RWPE2 (cell line): ENCODE results near the gene KRT84.

ENCODE experiments used
- ATAC-seq: fragments of 200-7000 bp; cut with Tn5 transposase; 3 replicates; pipeline ENCODE4 v1.9.1; 2021; ENCODE audit warnings: low read depth
- DNase-seq: peaks from one replicate; pipeline ENCODE4 v3.0.0-alpha.2; 2020; ENCODE audit warnings: low spot score
- H3K27ac ChIP-seq: fragments of 450-650 bp; 2 replicates; pipeline ENCODE4 v1.5.1; 2017; ENCODE audit warnings: mild to moderate bottlenecking; ENCODE audit not compliant: poor library complexity, severe bottlenecking
- H3K27me3 ChIP-seq: fragments of 250-450 bp; sonication (Bioruptor Pico); 2 replicates; pipeline ENCODE4 v1.5.1; 2021; ENCODE audit warnings: mild to moderate bottlenecking, moderate library complexity; ENCODE audit not compliant: insufficient read depth, poor library complexity, severe bottlenecking
- H3K36me3 ChIP-seq: fragments of 250-450 bp; sonication (Bioruptor Pico); 2 replicates; pipeline ENCODE4 v1.5.1; 2020; ENCODE audit warnings: low read depth, mild to moderate bottlenecking, moderate library complexity
- H3K4me1 ChIP-seq: fragments of 250-450 bp; sonication (Bioruptor Pico); 2 replicates; pipeline ENCODE4 v1.5.1; 2021; ENCODE audit warnings: mild to moderate bottlenecking, moderate library complexity; ENCODE audit not compliant: insufficient read depth, poor library complexity, severe bottlenecking
- H3K4me3 ChIP-seq: fragments of 250-450 bp; sonication (Bioruptor Pico); 2 replicates; pipeline ENCODE4 v1.5.1; 2021; ENCODE audit warnings: mild to moderate bottlenecking, moderate library complexity; ENCODE audit not compliant: severe bottlenecking
- H3K9me3 ChIP-seq: fragments of 250-450 bp; sonication (Bioruptor Pico); 2 replicates; pipeline ENCODE4 v1.5.1; 2021; ENCODE audit warnings: mild to moderate bottlenecking, moderate library complexity; ENCODE audit not compliant: severe bottlenecking
- TF ChIP-seq, protein P1 (sequence below): fragments of 450-650 bp; IDR thresholded peaks from one replicate; pipeline ENCODE4 v1.5.1; 2017; ENCODE audit warnings: mild to moderate bottlenecking, moderate library complexity; ENCODE audit not compliant: poor library complexity, severe bottlenecking

KRT84 gene

DNA sequence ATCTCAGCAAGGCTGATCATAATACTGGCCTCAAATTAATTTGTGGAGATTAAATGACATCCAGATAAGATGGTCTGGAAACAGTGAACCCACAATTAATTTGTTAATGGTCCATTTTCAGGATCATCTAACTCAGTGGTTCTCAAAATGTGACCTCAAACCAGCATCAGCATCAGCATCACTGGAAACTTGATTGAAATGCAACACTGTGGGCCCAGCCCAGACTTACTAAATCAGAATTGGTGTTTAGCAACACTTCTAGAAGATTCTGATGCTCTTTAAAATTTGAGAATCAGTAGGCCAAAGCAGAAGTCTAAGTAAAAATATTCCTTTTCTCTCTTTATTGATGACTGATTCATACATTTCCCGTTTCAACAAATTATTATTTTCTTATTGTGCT, 31.3 kb upstream of the KRT84 start:
- Histone ChIP-seq H3K9me3 (no peaks in the 10 kb centered on the region), H3K4me3 (no peak overlapping the region), H3K36me3 (no peaks in the 10 kb centered on the region), H3K4me1 (peaks cover 7% of the 10 kb centered on the region), H3K27ac (peak overlapping the region; percentile 41), H3K27me3 (no peaks in the 10 kb centered on the region)
- TF ChIP-seq, protein P1, sequence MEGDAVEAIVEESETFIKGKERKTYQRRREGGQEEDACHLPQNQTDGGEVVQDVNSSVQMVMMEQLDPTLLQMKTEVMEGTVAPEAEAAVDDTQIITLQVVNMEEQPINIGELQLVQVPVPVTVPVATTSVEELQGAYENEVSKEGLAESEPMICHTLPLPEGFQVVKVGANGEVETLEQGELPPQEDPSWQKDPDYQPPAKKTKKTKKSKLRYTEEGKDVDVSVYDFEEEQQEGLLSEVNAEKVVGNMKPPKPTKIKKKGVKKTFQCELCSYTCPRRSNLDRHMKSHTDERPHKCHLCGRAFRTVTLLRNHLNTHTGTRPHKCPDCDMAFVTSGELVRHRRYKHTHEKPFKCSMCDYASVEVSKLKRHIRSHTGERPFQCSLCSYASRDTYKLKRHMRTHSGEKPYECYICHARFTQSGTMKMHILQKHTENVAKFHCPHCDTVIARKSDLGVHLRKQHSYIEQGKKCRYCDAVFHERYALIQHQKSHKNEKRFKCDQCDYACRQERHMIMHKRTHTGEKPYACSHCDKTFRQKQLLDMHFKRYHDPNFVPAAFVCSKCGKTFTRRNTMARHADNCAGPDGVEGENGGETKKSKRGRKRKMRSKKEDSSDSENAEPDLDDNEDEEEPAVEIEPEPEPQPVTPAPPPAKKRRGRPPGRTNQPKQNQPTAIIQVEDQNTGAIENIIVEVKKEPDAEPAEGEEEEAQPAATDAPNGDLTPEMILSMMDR, result no peak
- ATAC-seq (no peak), DNase-seq (no peak)

DNA sequence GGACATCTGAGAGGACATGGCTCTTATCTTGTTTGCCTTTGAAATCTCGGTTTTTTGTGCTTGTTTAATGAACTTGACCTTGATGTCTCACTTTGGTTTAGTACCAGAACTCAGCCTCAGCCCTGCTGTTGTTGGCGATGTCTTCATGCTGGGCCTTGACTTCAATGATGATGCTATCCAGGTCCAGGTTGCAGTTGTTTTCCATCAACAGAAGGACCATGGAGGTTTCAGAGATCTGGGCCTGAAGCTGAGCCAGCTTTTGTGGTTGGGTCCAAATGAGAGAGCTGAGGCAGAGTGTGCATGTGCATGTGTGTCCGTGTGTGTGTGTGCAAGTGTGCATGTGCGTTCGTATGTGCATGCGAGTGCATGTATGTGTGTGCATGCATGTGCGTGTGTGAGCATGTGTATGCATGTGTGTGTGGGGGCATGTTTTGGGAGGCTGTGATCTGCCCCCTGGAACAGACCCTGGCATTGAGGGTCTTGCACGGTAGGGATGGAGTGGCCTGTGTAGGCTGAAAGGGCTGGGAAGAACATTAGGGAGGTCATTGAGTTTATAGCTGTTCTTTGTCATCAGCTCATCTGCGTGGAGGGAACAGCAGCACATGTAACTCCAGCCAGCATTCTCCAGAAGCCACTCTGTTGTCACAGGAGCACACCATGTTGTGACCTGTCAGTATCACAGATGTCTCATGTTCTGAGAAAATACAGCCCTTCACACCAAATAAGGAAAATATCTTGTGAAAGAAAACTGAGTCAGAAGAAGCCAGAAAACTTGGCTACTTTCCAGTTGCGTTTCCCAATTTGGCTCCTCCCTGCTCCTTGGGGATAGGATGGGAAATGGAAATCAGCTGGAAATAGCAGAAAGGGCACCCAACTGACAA, 30.7 kb upstream of the KRT84 start:
- ATAC-seq, result peak; percentile 74
- H3K27ac ChIP-seq, result peak overlapping the region; percentile 41
- no peak for DNase-seq

DNA sequence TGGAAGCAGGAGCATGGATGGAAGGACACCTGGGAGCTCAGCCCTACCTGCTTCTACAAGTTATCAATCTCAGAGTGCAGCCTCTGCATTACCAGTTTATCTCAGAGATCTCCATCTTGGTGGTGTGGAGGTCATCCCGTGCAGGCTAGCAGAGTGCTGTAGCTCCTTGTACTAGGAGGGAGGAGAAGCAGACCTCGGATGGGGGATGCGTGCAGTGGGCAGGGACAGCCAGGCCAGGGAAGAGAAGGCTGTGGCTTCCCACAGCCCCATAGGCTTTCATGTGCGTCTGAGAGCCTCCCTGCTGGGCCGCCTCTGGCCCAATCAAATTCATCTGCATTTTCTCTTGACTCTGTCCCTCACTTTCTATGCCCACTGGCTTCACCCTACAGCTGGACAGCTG, 29.5 kb upstream of the KRT84 start:
- no peak for DNase-seq
- TF ChIP-seq, protein P1, result no peak
- Histone ChIP-seq H3K9me3 (no peaks in the 10 kb centered on the region), H3K4me3 (no peak overlapping the region), H3K36me3 (no peaks in the 10 kb centered on the region), H3K4me1 (peaks cover 7% of the 10 kb centered on the region), H3K27me3 (no peaks in the 10 kb centered on the region), H3K27ac (no peak overlapping the region)
- ATAC-seq, result no peak

More for the DNA sequence above, 30.7 kb upstream of the KRT84 start:
- peaks cover 7% of the 10 kb centered on the region for H3K4me1 ChIP-seq
- no peak overlapping the region for H3K4me3 ChIP-seq
- H3K36me3 ChIP-seq, result no peaks in the 10 kb centered on the region
- H3K9me3 ChIP-seq, result no peaks in the 10 kb centered on the region
- TF ChIP-seq, protein P1, result no peak
- H3K27me3 ChIP-seq, result no peaks in the 10 kb centered on the region

DNA sequence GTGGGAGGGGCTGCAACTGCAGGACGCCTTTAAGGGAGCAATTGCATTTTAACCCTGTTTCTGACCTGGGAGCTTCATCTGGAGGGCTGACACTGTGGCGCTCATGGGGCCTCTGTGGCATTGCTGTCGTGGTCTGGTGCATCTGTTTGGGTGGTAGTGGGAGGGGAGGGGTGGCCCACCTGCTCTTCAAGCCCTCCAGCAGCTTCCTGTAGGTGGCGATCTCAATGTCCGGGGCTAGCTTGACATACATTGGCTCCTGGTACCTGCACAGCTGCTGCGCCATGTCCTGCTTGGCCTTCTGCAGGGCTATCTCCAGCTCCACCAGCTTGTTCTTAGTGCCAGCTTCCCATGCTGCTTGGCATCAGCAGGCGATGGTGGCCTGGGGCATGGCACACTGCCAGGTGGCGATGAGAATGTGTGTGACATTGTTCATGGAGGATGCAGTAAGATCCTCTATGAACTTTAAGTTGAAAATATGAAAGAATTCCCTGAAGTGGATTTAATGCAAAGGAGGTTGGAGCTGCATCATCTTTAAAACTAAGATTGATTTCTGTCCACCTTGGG, 28.4 kb upstream of the KRT84 start:
- ATAC-seq (no peak), DNase-seq (no peak)
- Histone ChIP-seq H3K9me3 (no peaks in the 10 kb centered on the region), H3K4me1 (peaks cover 7% of the 10 kb centered on the region), H3K27ac (no peak overlapping the region), H3K36me3 (no peaks in the 10 kb centered on the region), H3K4me3 (no peak overlapping the region), H3K27me3 (no peaks in the 10 kb centered on the region)
- TF ChIP-seq, protein P1, result no peak

DNA sequence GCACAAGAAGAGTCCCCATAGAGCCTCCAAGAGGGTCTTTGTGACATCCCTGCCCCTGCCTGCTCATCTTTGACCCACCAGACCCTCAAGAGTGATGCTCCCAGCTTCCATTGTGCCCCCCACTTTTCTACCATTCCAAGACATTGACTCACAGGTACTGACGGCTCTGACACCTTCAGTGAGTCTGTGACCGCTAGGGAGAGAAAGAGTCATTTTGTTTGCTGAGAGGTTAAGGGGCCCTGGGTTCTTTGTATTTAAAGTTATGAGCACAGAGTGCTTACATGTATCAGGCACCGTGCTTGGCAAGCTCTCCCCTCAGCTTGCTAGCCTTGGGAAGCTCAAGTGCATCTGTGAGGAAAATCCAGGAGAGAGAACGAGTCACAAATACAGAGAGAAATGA, 27.8 kb upstream of the KRT84 start:
- ATAC-seq, result peak; percentile 46; the same call in 2 of the 3 replicates
- Histone ChIP-seq H3K9me3 (no peaks in the 10 kb centered on the region), H3K27ac (no peak overlapping the region), H3K27me3 (no peaks in the 10 kb centered on the region), H3K4me1 (peaks cover 7% of the 10 kb centered on the region), H3K36me3 (no peaks in the 10 kb centered on the region), H3K4me3 (no peak overlapping the region)
- DNase-seq, result no peak
- TF ChIP-seq, protein P1, result no peak
